SK-N-SH (cell line): ENCODE data around the gene APBA2. TPM values are rescaled to one million over a fixed set of nuclear protein-coding genes. Genes with fewer than 3 reads are reported as not detected.

Experiments
- CTCF ChIA-PET: fragments of 300-600, 350-600 bp; formaldehyde crosslinking; extraction: SDS; loops from one replicate; lab custom pipeline; 2021; lab: Yijun Ruan, JAX
- POLR2A ChIA-PET: fragments of 350-600 bp; sonication (Branson Sonifier 250); formaldehyde crosslinking; extraction: SDS; loops from one replicate; lab custom pipeline; 2020; ENCODE audit warnings: antibody characterized with exemption, inconsistent platforms; lab: Yijun Ruan, JAX
- DNase-seq: peaks from one replicate; pipeline ENCODE4 v3.0.0; 2012
- H2AFZ ChIP-seq: fragments of 200-600 bp; sonication (generic); 2 replicates; pipeline ENCODE4 v1.8.1; 2016; ENCODE audit warnings: antibody characterized with exemption, mild to moderate bottlenecking, low read depth
- H3F3A ChIP-seq: fragments of 200-600 bp; sonication (generic); replicated peaks from 2 replicates; pipeline ENCODE3; 2016; ENCODE audit warnings: antibody characterized with exemption, mild to moderate bottlenecking; ENCODE audit not compliant: insufficient read depth
- H3K27ac ChIP-seq, 2 experiments: fragments of 200-500 bp in 1 of 2; fragments of 200-600 bp in 1 of 2; sonication (Bioruptor generic) in 1 of 2; sonication (generic), shearing (Covaris generic) in 1 of 2; 2 replicates each; pipeline versions ENCODE4 v1.5.1 to v1.6.1; 2014 to 2016; ENCODE audit warnings: low read depth in 2 of 2, inconsistent platforms in 1 of 2, low read length in 1 of 2, mild to moderate bottlenecking in 1 of 2, mixed read lengths in 1 of 2
- H3K27me3 ChIP-seq: fragments of 200-600 bp; sonication (generic), shearing (Covaris generic); 2 replicates; pipeline ENCODE4 v1.6.1; 2016; ENCODE audit warnings: mixed run types; ENCODE audit not compliant: insufficient read depth
- H3K36me3 ChIP-seq, 2 experiments: fragments of 200-500 bp in 1 of 2; fragments of 200-600 bp in 1 of 2; sonication (Bioruptor generic) in 1 of 2; sonication (generic) in 1 of 2; replicated peaks in 1 of 2; 2 replicates each; pipeline versions ENCODE3 to v1.5.1; 2014 to 2016; ENCODE audit warnings: low read length in 1 of 2, mild to moderate bottlenecking in 1 of 2; ENCODE audit not compliant: insufficient read depth in 2 of 2, control insufficient read depth in 1 of 2
- H3K4me1 ChIP-seq, 2 experiments: fragments of 200-500 bp in 1 of 2; fragments of 200-600 bp in 1 of 2; sonication (Bioruptor generic) in 1 of 2; sonication (generic), shearing (Covaris generic) in 1 of 2; 2 replicates each; pipeline versions ENCODE4 v1.5.1 to v1.6.1; 2014 to 2016; ENCODE audit warnings: low read depth in 1 of 2, low read length in 1 of 2, mixed run types in 1 of 2; ENCODE audit not compliant: insufficient read depth in 2 of 2, control insufficient read depth in 1 of 2
- H3K4me2 ChIP-seq: fragments of 200-600 bp; sonication (generic), shearing (Covaris generic); 2 replicates; pipeline ENCODE4 v1.6.1; 2017; ENCODE audit warnings: mixed run types
- H3K4me3 ChIP-seq, 2 experiments: fragments of 200-500 bp in 1 of 2; fragments of 200-600 bp in 1 of 2; sonication (Bioruptor generic) in 1 of 2; sonication (generic), shearing (Covaris generic) in 1 of 2; 2 replicates each; pipeline versions ENCODE4 v1.5.1 to v1.8.1; 2014 to 2016; ENCODE audit warnings: low read depth in 2 of 2, inconsistent platforms in 1 of 2, low read length in 1 of 2, mild to moderate bottlenecking in 1 of 2, mixed read lengths in 1 of 2, moderate library complexity in 1 of 2
- H3K79me2 ChIP-seq: fragments of 200-600 bp; sonication (generic); 2 replicates; pipeline ENCODE4 v1.8.1; 2017; ENCODE audit warnings: mild to moderate bottlenecking; ENCODE audit not compliant: insufficient read depth
- H3K9ac ChIP-seq: fragments of 200-600 bp; sonication (generic); 2 replicates; pipeline ENCODE4 v1.6.1; 2017; ENCODE audit warnings: mixed run types
- H3K9me2 ChIP-seq: fragments of 200-600 bp; sonication (generic); 2 replicates; pipeline ENCODE4 v1.6.1; 2017; ENCODE audit warnings: mixed run types
- H3K9me3 ChIP-seq: fragments of 200-600 bp; sonication (generic); 2 replicates; pipeline ENCODE4 v1.6.1; 2017; ENCODE audit warnings: mixed run types, mild to moderate bottlenecking, moderate library complexity
- H4K20me1 ChIP-seq: fragments of 200-600 bp; sonication (generic); 2 replicates; pipeline ENCODE4 v1.6.1; 2017; ENCODE audit warnings: mild to moderate bottlenecking, mixed run types; ENCODE audit not compliant: insufficient read depth
- CTCF ChIP-seq: fragments of 200-600 bp; sonication (generic); IDR thresholded peaks from 2 replicates; pipeline ENCODE4 v1.6.1; 2017; ENCODE audit warnings: antibody characterized with exemption, mild to moderate bottlenecking, moderate library complexity
- EZH2phosphoT487 ChIP-seq: fragments of 200-600 bp; sonication (generic); IDR thresholded peaks from 2 replicates; pipeline ENCODE4 v1.6.1; 2017; ENCODE audit warnings: low read depth, mixed run types, mild to moderate bottlenecking, antibody characterized with exemption, moderate library complexity, borderline replicate concordance
- IRF3 ChIP-seq: fragments of 150-350 bp; IDR thresholded peaks from 2 replicates; pipeline ENCODE4 v1.6.1; 2016; ENCODE audit warnings: mild to moderate bottlenecking, low read depth, low read length
- JUND ChIP-seq: IDR thresholded peaks from 2 replicates; pipeline ENCODE4 v1.4.0; 2012
- NRF1 ChIP-seq: IDR thresholded peaks from 2 replicates; pipeline ENCODE4 v1.6.1; 2012; ENCODE audit warnings: low read depth, mild to moderate bottlenecking, low read length
- RAD21 ChIP-seq: IDR thresholded peaks from 2 replicates; pipeline ENCODE4 v1.6.1; 2012; ENCODE audit warnings: mild to moderate bottlenecking, low read length
- SMC3 ChIP-seq: IDR thresholded peaks from 2 replicates; pipeline ENCODE4 v1.6.1; 2012; ENCODE audit warnings: low read depth, low read length, improper control_type of control experiment
- TAF1 ChIP-seq: IDR thresholded peaks from 2 replicates; pipeline ENCODE4 v1.6.1; 2012; ENCODE audit warnings: low read depth, mild to moderate bottlenecking, low read length, moderate library complexity, borderline replicate concordance
- TCF12 ChIP-seq: IDR thresholded peaks from 2 replicates; pipeline ENCODE4 v1.4.0; 2012
- TEAD4 ChIP-seq: IDR thresholded peaks from 2 replicates; pipeline ENCODE4 v1.4.0; 2012; ENCODE audit warnings: mild to moderate bottlenecking, borderline replicate concordance; ENCODE audit not compliant: insufficient read depth
- WGBS: methylation state at CpG from one replicate; pipeline ENCODE4 v1.1.6; 2017; ENCODE audit warnings: low lambda C conversion rate; 5-methylcytosine and 5-hydroxymethylcytosine counted together
- polyA plus RNA-seq, 3 experiments: library from polyadenylated mRNA; depleted of rRNA; stranded (reverse); fragments of >200 nt; gene quantifications; 2 replicates each; pipeline ENCODE4 v1.2.3, GENCODE V29; 2012
- TF ChIP-seq, protein P1 (sequence below): fragments of 150-350 bp; IDR thresholded peaks from 2 replicates; pipeline ENCODE4 v1.6.1; 2017; ENCODE audit warnings: antibody characterized with exemption, low read length, low read depth, borderline replicate concordance
- TF ChIP-seq, protein P2 (sequence below): IDR thresholded peaks from 2 replicates; pipeline ENCODE4 v1.6.1; 2012; ENCODE audit warnings: mild to moderate bottlenecking, low read depth, low read length, moderate library complexity
- TF ChIP-seq, protein P3 (sequence below): IDR thresholded peaks from 2 replicates; pipeline ENCODE4 v1.4.0; 2012; ENCODE audit warnings: low read depth, borderline replicate concordance

The APBA2 gene
- polyA plus RNA-seq, 1 of the 3 experiments (the other 2 are of a cell fraction), result 12.7 TPM

DNA sequence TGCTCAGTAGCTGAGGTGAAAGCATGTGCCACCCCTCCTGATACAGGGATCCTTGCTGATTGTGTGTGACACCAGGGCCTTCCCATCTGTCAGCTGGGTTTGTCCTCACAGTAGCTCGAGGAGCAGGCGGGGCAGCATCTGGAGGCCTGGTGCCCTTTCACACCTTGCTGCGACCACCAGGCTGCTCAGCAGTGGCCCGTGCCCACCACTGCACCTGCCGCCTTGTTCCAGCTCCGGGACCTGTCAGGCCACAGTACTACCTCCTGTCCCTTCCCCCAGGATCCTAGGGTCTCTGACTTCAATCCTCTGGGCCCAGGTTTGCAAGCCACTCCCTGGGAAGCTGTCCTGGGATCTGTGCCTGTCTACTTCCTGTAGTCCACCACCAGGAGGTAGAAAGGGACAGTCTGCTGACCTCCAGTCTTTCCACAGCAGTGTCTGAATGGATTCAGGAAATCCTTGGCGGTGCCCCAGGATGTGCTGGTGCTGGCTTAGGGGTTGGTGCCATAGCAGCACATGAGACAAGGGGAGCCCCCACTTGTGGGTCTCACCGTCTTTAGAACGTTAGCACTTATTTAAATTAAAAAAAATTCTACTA is 27.5 kb downstream of the APBA2 start:
- H3K4me1 ChIP-seq, result peaks cover 0 to 52% of the 10 kb centered on the region in 2 experiments; a peak in 2 of 4 replicates
- DNase-seq, result peak; percentile 58
- H3K36me3 ChIP-seq, result no peaks in the 10 kb centered on the region
- H3K79me2 ChIP-seq, result no peaks in the 10 kb centered on the region
- no peaks in the 10 kb centered on the region for H3K9me2 ChIP-seq
- no peaks in the 10 kb centered on the region for H4K20me1 ChIP-seq
- no peak overlapping the region for H3K9ac ChIP-seq
- CTCF ChIA-PET, result interaction anchor here (0.6 to 3.3 kb wide), 17 partner anchors 8 to 177 kb away, joined by 3 to 18 read pairs (median 4); partner anchors contain the start of gene APBA2
- H3F3A ChIP-seq, result no peaks in the 10 kb centered on the region
- H3K27me3 ChIP-seq, result no peaks in the 10 kb centered on the region
- H2AFZ ChIP-seq, result no peak overlapping the region
- TF ChIP-seq NRF1 (no peak), EZH2phosphoT487 (no peak), RAD21 (peak; percentile 51), CTCF (no peak), SMC3 (peak; percentile 25; the same call in 1 of the 2 replicates)
- TF ChIP-seq, protein P1, sequence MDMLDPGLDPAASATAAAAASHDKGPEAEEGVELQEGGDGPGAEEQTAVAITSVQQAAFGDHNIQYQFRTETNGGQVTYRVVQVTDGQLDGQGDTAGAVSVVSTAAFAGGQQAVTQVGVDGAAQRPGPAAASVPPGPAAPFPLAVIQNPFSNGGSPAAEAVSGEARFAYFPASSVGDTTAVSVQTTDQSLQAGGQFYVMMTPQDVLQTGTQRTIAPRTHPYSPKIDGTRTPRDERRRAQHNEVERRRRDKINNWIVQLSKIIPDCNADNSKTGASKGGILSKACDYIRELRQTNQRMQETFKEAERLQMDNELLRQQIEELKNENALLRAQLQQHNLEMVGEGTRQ, result no peak
- POLR2A ChIA-PET, result interaction anchor here (1.9 to 2.6 kb wide), 2 partner anchors 10 to 27 kb away, joined by 6 to 33 read pairs; partner anchors contain the start of gene APBA2
- H3K27ac ChIP-seq, result peak overlapping the region in 1 of 2 experiments; percentile 88; a peak in 2 of 4 replicates
- H3K9me3 ChIP-seq, result no peaks in the 10 kb centered on the region
- 90% methylated on average over 6 of the region's 9 CpGs for WGBS
- no peak overlapping the region for H3K4me3 ChIP-seq
- H3K4me2 ChIP-seq, result no peak overlapping the region

DNA sequence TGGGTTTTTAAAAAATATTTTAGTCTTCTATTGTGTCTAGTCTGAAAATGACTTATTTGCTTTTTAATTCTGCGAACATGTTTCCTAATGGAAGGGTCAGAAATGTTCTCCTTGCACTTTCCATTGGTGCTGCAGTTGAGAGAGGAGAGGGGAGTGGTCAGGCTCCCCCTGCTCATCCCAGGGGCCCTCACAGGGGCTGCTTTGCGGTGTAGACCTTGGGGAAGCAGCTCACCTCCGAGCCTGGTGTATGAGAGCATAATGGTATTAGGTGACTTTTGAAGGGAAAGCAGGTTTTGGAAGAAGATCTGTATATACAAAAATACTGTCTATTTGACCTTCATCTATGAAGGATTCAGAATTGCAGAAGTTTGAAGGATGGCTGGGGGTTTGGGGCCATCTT is 28.3 kb downstream of the APBA2 start:
- Histone ChIP-seq H3K4me3 (no peak overlapping the region), H3K9me3 (no peaks in the 10 kb centered on the region), H3K36me3 (no peaks in the 10 kb centered on the region), H3K9me2 (no peaks in the 10 kb centered on the region), H3K4me2 (no peak overlapping the region), H2AFZ (no peak overlapping the region), H3K4me1 (peaks cover 0 to 52% of the 10 kb centered on the region in 2 experiments; a peak in 2 of 4 replicates), H3K27me3 (no peaks in the 10 kb centered on the region), H3F3A (no peaks in the 10 kb centered on the region), H4K20me1 (no peaks in the 10 kb centered on the region), H3K9ac (no peak overlapping the region), H3K27ac (no peak overlapping the region; a peak in 1 of 4 replicates), H3K79me2 (no peaks in the 10 kb centered on the region)
- WGBS, result 89% methylated on average over 3 of the region's 3 CpGs
- ChIA-PET POLR2A (interaction anchor here (1.0 kb wide), 1 partner anchor 17 kb away, joined by 3 read pairs; no protein-coding TSS in a partner anchor), CTCF (interaction anchor here (0.9 to 2.3 kb wide), 7 partner anchors 16 to 176 kb away, joined by 3 to 10 read pairs (median 5); no protein-coding TSS in a partner anchor)
- DNase-seq, result no peak
- no peak for TF ChIP-seq SMC3
- TF ChIP-seq, protein P2, sequence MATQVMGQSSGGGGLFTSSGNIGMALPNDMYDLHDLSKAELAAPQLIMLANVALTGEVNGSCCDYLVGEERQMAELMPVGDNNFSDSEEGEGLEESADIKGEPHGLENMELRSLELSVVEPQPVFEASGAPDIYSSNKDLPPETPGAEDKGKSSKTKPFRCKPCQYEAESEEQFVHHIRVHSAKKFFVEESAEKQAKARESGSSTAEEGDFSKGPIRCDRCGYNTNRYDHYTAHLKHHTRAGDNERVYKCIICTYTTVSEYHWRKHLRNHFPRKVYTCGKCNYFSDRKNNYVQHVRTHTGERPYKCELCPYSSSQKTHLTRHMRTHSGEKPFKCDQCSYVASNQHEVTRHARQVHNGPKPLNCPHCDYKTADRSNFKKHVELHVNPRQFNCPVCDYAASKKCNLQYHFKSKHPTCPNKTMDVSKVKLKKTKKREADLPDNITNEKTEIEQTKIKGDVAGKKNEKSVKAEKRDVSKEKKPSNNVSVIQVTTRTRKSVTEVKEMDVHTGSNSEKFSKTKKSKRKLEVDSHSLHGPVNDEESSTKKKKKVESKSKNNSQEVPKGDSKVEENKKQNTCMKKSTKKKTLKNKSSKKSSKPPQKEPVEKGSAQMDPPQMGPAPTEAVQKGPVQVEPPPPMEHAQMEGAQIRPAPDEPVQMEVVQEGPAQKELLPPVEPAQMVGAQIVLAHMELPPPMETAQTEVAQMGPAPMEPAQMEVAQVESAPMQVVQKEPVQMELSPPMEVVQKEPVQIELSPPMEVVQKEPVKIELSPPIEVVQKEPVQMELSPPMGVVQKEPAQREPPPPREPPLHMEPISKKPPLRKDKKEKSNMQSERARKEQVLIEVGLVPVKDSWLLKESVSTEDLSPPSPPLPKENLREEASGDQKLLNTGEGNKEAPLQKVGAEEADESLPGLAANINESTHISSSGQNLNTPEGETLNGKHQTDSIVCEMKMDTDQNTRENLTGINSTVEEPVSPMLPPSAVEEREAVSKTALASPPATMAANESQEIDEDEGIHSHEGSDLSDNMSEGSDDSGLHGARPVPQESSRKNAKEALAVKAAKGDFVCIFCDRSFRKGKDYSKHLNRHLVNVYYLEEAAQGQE, result no peak
- no peak for TF ChIP-seq EZH2phosphoT487
- TF ChIP-seq TCF12, result no peak
- TF ChIP-seq JUND, result no peak
- no peak for TF ChIP-seq TAF1
- TF ChIP-seq TEAD4, result no peak
- TF ChIP-seq, protein P3, sequence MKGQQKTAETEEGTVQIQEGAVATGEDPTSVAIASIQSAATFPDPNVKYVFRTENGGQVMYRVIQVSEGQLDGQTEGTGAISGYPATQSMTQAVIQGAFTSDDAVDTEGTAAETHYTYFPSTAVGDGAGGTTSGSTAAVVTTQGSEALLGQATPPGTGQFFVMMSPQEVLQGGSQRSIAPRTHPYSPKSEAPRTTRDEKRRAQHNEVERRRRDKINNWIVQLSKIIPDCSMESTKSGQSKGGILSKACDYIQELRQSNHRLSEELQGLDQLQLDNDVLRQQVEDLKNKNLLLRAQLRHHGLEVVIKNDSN, result no peak
- TF ChIP-seq IRF3, result no peak
- TF ChIP-seq CTCF, result no peak
